Caco-2 (cell line): ENCODE results near the gene NPHS2. TPM values are rescaled to one million over a fixed set of nuclear protein-coding genes. Genes with fewer than 3 reads are reported as not detected.

Experiments used
- BruUV-seq: library from RNA; stranded (reverse); fragments of 400-500 nt; replicated peaks from 2 replicates; lab custom pipeline; 2021; lab: Mats Ljungman, UMichigan
- CTCF ChIA-PET: fragments of 300-600 bp; sonication (Branson Sonifier 250); formaldehyde crosslinking; loops from one replicate; lab custom pipeline; 2022; ENCODE audit warnings: antibody characterized with exemption; lab: Charles Lee
- POLR2A ChIA-PET: fragments of 300-600 bp; sonication (Branson Sonifier 250); formaldehyde crosslinking; loops from one replicate; lab custom pipeline; 2022; ENCODE audit warnings: antibody characterized with exemption; lab: Charles Lee
- DNase-seq, 2 experiments: peaks; one replicate each; pipeline versions ENCODE4 v3.0.0 to v3.0.0-alpha.2; 2020 to 2022
- H3K27me3 ChIP-seq: replicated peaks from 2 replicates; pipeline ENCODE4 v1.6.0; 2011; ENCODE audit warnings: low read length; ENCODE audit not compliant: control insufficient read depth, insufficient read depth
- H3K36me3 ChIP-seq: 2 replicates; pipeline ENCODE4 v1.5.1; 2011; ENCODE audit warnings: low read length; ENCODE audit not compliant: control insufficient read depth, insufficient read depth
- H3K4me1 ChIP-seq: fragments of 250-450 bp; sonication (Bioruptor Pico); 2 replicates; pipeline ENCODE4 v1.5.1; 2020; ENCODE audit warnings: mild to moderate bottlenecking
- H3K4me3 ChIP-seq: 2 replicates; pipeline ENCODE4 v1.5.1; 2011; ENCODE audit warnings: low read depth, mild to moderate bottlenecking, control low read depth, low read length
- H3K9me3 ChIP-seq: fragments of 250-450 bp; sonication (Bioruptor Pico); 2 replicates; pipeline ENCODE4 v1.5.1; 2020; ENCODE audit warnings: mild to moderate bottlenecking, moderate library complexity
- H3K27ac Mint-ChIP-seq: one replicate; pipeline ENCODE4 v1.8.0; 2022; ENCODE audit warnings: mixed read lengths; ENCODE audit not compliant: unreplicated experiment
- H3K27me3 Mint-ChIP-seq: one replicate; pipeline ENCODE4 v1.8.0; 2022; ENCODE audit warnings: mixed read lengths; ENCODE audit not compliant: insufficient read depth, unreplicated experiment
- H3K36me3 Mint-ChIP-seq: one replicate; pipeline ENCODE4 v1.8.0; 2022; ENCODE audit warnings: mild to moderate bottlenecking, mixed read lengths; ENCODE audit not compliant: insufficient read depth, unreplicated experiment
- H3K4me1 Mint-ChIP-seq: one replicate; pipeline ENCODE4 v1.8.0; 2022; ENCODE audit warnings: low read depth, mixed read lengths; ENCODE audit not compliant: unreplicated experiment
- H3K4me3 Mint-ChIP-seq: one replicate; pipeline ENCODE4 v1.8.0; 2022; ENCODE audit warnings: mild to moderate bottlenecking, moderate library complexity, mixed read lengths; ENCODE audit not compliant: unreplicated experiment
- H3K9me3 Mint-ChIP-seq: one replicate; pipeline ENCODE4 v1.8.0; 2022; ENCODE audit warnings: mixed read lengths; ENCODE audit not compliant: unreplicated experiment
- CTCF ChIP-seq, 2 experiments: fragments of 200-600 bp in 1 of 2; IDR thresholded peaks; 1 replicate in 1 of 2; 2 replicates in 1 of 2; pipeline versions ENCODE4 v1.5.1 to v1.8.0; 2011 to 2022; ENCODE audit warnings: antibody characterized with exemption in 1 of 2, control low read depth in 1 of 2, inconsistent platforms in 1 of 2, low read depth in 1 of 2, low read length in 1 of 2, mild to moderate bottlenecking in 1 of 2, moderate library complexity in 1 of 2; ENCODE audit not compliant: insufficient read depth in 1 of 2, severe bottlenecking in 1 of 2, unreplicated experiment in 1 of 2
- intact Hi-C: fragments of 100-400 bp; cut with micrococcal nuclease; formaldehyde crosslinking; loops from one replicate; pipeline ENCODE4 v1.10.0; 2022; ENCODE audit not compliant: unreplicated experiment
- total RNA-seq: library from RNA; stranded (reverse); gene quantifications from 2 replicates; pipeline ENCODE4 v1.2.3, GENCODE V29; 2022

NPHS2 gene
- total RNA-seq, 1 experiment from 2014 or later: not detected

DNA sequence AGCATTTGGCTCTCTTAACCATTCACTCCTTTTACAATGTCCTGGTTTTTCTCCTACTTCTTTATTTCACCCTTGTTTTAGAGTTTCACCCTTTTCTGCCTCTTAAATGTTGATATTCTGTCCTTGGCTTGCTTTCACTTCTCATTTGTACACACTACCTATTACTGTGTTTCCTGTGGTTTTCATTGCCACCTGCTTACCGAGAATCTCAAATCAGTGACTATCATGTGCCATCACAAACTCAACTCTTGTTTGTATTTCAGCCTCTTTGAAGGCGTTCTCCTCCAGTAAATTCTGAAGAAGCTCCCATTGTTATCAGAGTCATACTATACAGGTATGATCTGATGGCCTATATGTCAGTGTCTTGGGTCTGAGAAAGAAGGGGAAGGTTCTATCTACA, 65.7 kb downstream of the NPHS2 start:
- Histone ChIP-seq H3K36me3 (no peaks in the 10 kb centered on the region), H3K4me3 (no peak overlapping the region), H3K9me3 (no peaks in the 10 kb centered on the region; the same call in 1 of the 2 replicates), H3K27me3 (no peaks in the 10 kb centered on the region), H3K4me1 (no peaks in the 10 kb centered on the region)
- H3K9me3 Mint-ChIP-seq: no peaks in the 10 kb centered on the region
- H3K27ac Mint-ChIP-seq: no peak overlapping the region
- H3K36me3 Mint-ChIP-seq: no peaks in the 10 kb centered on the region
- no peak for DNase-seq
- CTCF ChIA-PET: no interaction called here
- peaks cover 13% of the 10 kb centered on the region for H3K27me3 Mint-ChIP-seq
- no TSS peak for BruUV-seq
- intact Hi-C loops: no loop called here
- no peak overlapping the region for H3K4me3 Mint-ChIP-seq
- no peaks in the 10 kb centered on the region for H3K4me1 Mint-ChIP-seq
- TF ChIP-seq CTCF (IDR thresholded peaks at IDR 0.05; ENCODE audit: insufficient read depth in 1 of 2, low read depth in 1 of 2, low read length in 1 of 2, severe bottlenecking in 1 of 2, unreplicated experiment in 1 of 2): no peak
- POLR2A ChIA-PET: no interaction called here

DNA sequence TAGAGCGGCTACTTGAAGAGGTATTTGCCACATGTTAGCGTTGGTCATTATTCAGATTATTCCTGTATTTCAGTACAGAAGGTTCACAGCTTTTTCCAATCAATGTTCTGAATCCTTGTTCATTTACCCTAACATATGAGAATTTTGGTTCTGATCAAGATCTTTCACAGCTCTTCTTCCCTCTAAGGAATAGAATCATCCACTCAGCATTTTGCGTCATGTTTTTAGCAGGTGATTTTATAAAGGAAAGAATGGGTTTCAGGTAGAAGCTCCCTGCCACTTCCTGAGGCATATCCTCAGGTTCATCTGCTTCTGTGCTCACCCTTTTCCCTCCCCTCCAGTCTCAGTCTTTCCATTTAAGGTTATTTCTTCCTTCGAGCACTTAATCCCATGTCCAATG, 66.4 kb downstream of the NPHS2 start:
- DNase-seq: no peak
- H3K36me3 ChIP-seq: no peaks in the 10 kb centered on the region
- intact Hi-C loops: no loop called here
- H3K9me3 ChIP-seq: no peaks in the 10 kb centered on the region; the same call in 1 of the 2 replicates
- no peak overlapping the region for H3K27ac Mint-ChIP-seq
- H3K36me3 Mint-ChIP-seq: no peaks in the 10 kb centered on the region
- H3K27me3 ChIP-seq: no peaks in the 10 kb centered on the region
- no peaks in the 10 kb centered on the region for H3K4me1 Mint-ChIP-seq
- ChIA-PET CTCF (no interaction called here), POLR2A (no interaction called here)
- H3K27me3 Mint-ChIP-seq: peaks cover 13% of the 10 kb centered on the region
- TF ChIP-seq CTCF (IDR thresholded peaks at IDR 0.05; ENCODE audit: insufficient read depth in 1 of 2, low read depth in 1 of 2, low read length in 1 of 2, severe bottlenecking in 1 of 2, unreplicated experiment in 1 of 2): no peak
- H3K4me3 ChIP-seq: no peak overlapping the region
- no peak overlapping the region for H3K4me3 Mint-ChIP-seq
- H3K9me3 Mint-ChIP-seq: no peaks in the 10 kb centered on the region
- H3K4me1 ChIP-seq: no peaks in the 10 kb centered on the region
- no TSS peak for BruUV-seq

- Mint-ChIP-seq H3K4me1 (no peaks in the 10 kb centered on the region), H3K4me3 (no peak overlapping the region), H3K9me3 (no peaks in the 10 kb centered on the region), H3K27ac (no peak overlapping the region), H3K27me3 (peaks cover 6% of the 10 kb centered on the region), H3K36me3 (no peaks in the 10 kb centered on the region)
- ChIA-PET POLR2A (no interaction called here), CTCF (no interaction called here)
- BruUV-seq: no TSS peak
- no peak for DNase-seq
- Histone ChIP-seq H3K36me3 (no peaks in the 10 kb centered on the region), H3K27me3 (no peaks in the 10 kb centered on the region), H3K4me3 (no peak overlapping the region), H3K4me1 (no peaks in the 10 kb centered on the region), H3K9me3 (no peaks in the 10 kb centered on the region; the same call in 1 of the 2 replicates)
- TF ChIP-seq CTCF (IDR thresholded peaks at IDR 0.05; ENCODE audit: insufficient read depth in 1 of 2, low read depth in 1 of 2, low read length in 1 of 2, severe bottlenecking in 1 of 2, unreplicated experiment in 1 of 2): no peak
- intact Hi-C loops: no loop called here
Measured at GRCh38 chr1:179506199-179506598, 69.5 kb downstream of the NPHS2 start.

Other genes with a start within 250 kb of the NPHS2 start
- gene AXDND1, start 210.0 kb downstream of the NPHS2 start, total RNA-seq: not detected in 2 replicates
- gene TDRD5, start 15.9 kb upstream of the NPHS2 start, total RNA-seq: 0.52 and 0.72 TPM in 2 replicates
- gene FAM163A, start 167.3 kb upstream of the NPHS2 start, total RNA-seq: not detected in 2 replicates